Colonic mucosa (tissue), 4 donors: ENCODE measurements around the gene GSK3A. TPM values are rescaled to one million over a fixed set of nuclear protein-coding genes. Genes with fewer than 3 reads are reported as not detected.
A peak's percentile ranks its signal among the peaks of the same experiment; 100 is the strongest.

Experiments used
- DNase-seq: peaks from one replicate; pipeline ENCODE4 v3.0.0-alpha.2; 2020
- H3K27ac ChIP-seq: fragments of 200-600 bp; one replicate; pipeline ENCODE4 v1.8.0; 2021
- H3K27me3 ChIP-seq: fragments of 200-600 bp; one replicate; pipeline ENCODE4 v1.8.0; 2021
- H3K36me3 ChIP-seq: fragments of 200-600 bp; one replicate; pipeline ENCODE4 v1.8.0; 2021
- H3K4me1 ChIP-seq: fragments of 200-600 bp; one replicate; pipeline ENCODE4 v1.8.0; 2021; ENCODE audit warnings: mild to moderate bottlenecking
- H3K4me3 ChIP-seq: fragments of 200-600 bp; one replicate; pipeline ENCODE4 v1.8.0; 2021
- H3K9ac ChIP-seq, 2 donors: one replicate each; pipeline ENCODE4 v1.7.0; 2013; ENCODE audit warnings: control low read depth in 2 of 2, low read depth in 2 of 2, low read length in 2 of 2
- H3K9me3 ChIP-seq: fragments of 200-600 bp; one replicate; pipeline ENCODE4 v1.8.0; 2021
- CTCF ChIP-seq: fragments of 200-600 bp; IDR thresholded peaks from one replicate; pipeline ENCODE4 v1.8.0; 2022; ENCODE audit warnings: antibody characterized with exemption, mild to moderate bottlenecking
- intact Hi-C: fragments of 100-400 bp; cut with DNase I; formaldehyde crosslinking; loops from one replicate; pipeline ENCODE4 v1.14.1; 2022
- total RNA-seq, 2 donors: library from RNA; stranded (reverse); fragmentation: NEBNext Ultra II Directional in 1 of 2; extraction: Animal tissue kit (Norgen Biotek cat#: 25700) in 1 of 2; gene quantifications; one replicate each; pipeline ENCODE4 v1.2.1, GENCODE V29; 2021
- donor health status: healthy.
- donor health status: DM: no; HTN: no; CAD: no.
- donor health status: DM: no; HTN: no; CAD: no.

The GSK3A gene
- total RNA-seq, 2 donors from 2014 or later: 47.8 to 51.8 TPM

DNA sequence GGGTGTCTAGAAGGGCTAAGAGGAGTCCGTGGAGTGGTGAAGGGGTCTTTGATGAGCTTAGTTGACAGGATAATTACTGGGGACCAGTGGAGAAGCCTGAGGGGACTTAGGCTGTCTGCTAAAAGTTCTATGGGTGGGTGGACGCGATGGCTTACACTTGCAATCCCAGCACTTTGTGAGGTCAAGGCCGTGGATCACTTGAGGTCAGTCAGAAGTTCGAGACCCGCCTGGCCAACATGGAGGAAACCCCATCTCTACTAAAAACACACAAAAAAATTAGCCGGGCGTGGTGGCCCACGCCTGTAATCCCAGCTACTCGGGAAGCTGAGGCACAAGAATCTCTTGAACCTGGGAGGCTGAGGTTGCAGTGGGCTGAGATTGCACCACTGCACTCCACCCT lies 2.8 kb upstream of the GSK3A start:
- intact Hi-C loops: loop anchor here (5.0 kb wide), 2 partner anchors 52 to 113 kb away; partner anchors contain the start of gene POU2F2
- no peak for TF ChIP-seq CTCF
- H3K9ac ChIP-seq: peak overlapping the region in 1 of 2 donors; percentile 93
- peak; percentile 31 for DNase-seq
- H3K27me3 ChIP-seq: no peaks in the 10 kb centered on the region
- H3K36me3 ChIP-seq: no peaks in the 10 kb centered on the region
- H3K4me3 ChIP-seq: no peak overlapping the region
- peak overlapping the region; percentile 94 for H3K27ac ChIP-seq
- peaks cover 12% of the 10 kb centered on the region for H3K4me1 ChIP-seq
- no peaks in the 10 kb centered on the region for H3K9me3 ChIP-seq

GRCh38 chr19:42244347-42245220 lies 2.2 kb upstream of the GSK3A start:
- peak; percentile 56 for TF ChIP-seq CTCF
- peak overlapping the region; percentile 74 to 93 for H3K9ac ChIP-seq
- H3K4me1 ChIP-seq: peaks cover 12% of the 10 kb centered on the region
- H3K27ac ChIP-seq: peak overlapping the region; percentile 94
- H3K4me3 ChIP-seq: peak overlapping the region; percentile 88
- DNase-seq: peak; percentile 95
- H3K9me3 ChIP-seq: no peaks in the 10 kb centered on the region
- intact Hi-C loops: loop anchor here (5.0 kb wide), 2 partner anchors 53 to 112 kb away; partner anchors contain the start of gene POU2F2
- no peaks in the 10 kb centered on the region for H3K27me3 ChIP-seq
- no peaks in the 10 kb centered on the region for H3K36me3 ChIP-seq

GRCh38 chr19:42242069-42242511 lies 312 bp downstream of the GSK3A start:
- no peak for TF ChIP-seq CTCF
- DNase-seq: peak; percentile 38
- Histone ChIP-seq H3K4me1 (peaks cover 12% of the 10 kb centered on the region), H3K9me3 (no peaks in the 10 kb centered on the region), H3K27ac (peak overlapping the region; percentile 55), H3K27me3 (no peaks in the 10 kb centered on the region), H3K4me3 (peak overlapping the region; percentile 88), H3K9ac (peak overlapping the region; percentile 84 to 86), H3K36me3 (no peaks in the 10 kb centered on the region)
- intact Hi-C loops: no loop called here

- no peak for DNase-seq
- Histone ChIP-seq H3K36me3 (no peaks in the 10 kb centered on the region), H3K4me3 (peak overlapping the region; percentile 88), H3K4me1 (peaks cover 12% of the 10 kb centered on the region), H3K9ac (peak overlapping the region; percentile 84 to 86), H3K9me3 (no peaks in the 10 kb centered on the region), H3K27me3 (no peaks in the 10 kb centered on the region), H3K27ac (no peak overlapping the region)
- TF ChIP-seq CTCF: no peak
- intact Hi-C loops: no loop called here
These were observed 1.1 kb downstream of the GSK3A start for GRCh38 chr19:42241279-42241678.

DNA sequence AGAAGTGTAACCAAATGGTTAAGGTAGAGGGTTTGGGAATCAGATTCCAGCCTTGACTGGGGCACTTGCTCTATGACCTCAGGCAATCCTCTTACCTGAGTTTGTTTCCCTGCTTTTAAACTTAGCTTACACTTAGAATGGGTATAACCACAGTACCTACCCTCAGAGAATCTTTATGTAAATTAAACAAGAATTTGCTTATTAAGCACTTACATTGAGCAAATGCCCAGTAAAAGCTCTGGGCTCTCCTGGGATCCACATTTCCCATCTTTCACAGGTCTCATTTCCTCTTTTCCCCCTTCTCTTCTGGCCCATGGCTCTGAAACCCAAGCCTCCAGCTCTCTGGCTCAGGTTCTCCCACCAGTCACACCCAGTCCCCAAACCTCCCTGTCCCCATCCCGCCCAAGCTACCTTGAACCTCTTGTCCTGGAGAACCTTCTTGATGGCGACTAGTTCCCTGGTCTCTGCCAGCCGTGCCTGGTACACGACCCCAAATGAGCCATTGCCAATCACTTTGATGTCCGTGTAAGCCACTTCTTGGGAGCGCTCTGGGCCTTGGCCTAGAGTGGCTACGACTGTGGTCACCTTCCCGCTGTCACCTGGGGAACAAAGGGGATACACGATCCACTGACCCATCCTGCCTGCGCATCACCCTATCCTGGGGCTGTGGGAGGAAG lies 2.7 kb downstream of the GSK3A start:
- no peaks in the 10 kb centered on the region for H3K36me3 ChIP-seq
- no peak for TF ChIP-seq CTCF
- DNase-seq: no peak

More for the DNA sequence above, 2.7 kb downstream of the GSK3A start:
- H3K9me3 ChIP-seq: no peaks in the 10 kb centered on the region
- no peak overlapping the region for H3K9ac ChIP-seq
- intact Hi-C loops: no loop called here
- no peaks in the 10 kb centered on the region for H3K27me3 ChIP-seq
- no peak overlapping the region for H3K27ac ChIP-seq
- peaks cover 12% of the 10 kb centered on the region for H3K4me1 ChIP-seq
- no peak overlapping the region for H3K4me3 ChIP-seq
